Measurements from ENCODE around the gene CD160. TPM values are rescaled to one million over a fixed set of nuclear protein-coding genes. Genes with fewer than 3 reads are reported as not detected.

The CD160 gene
- total RNA-seq, 1 experiment from 2014 or later: not detected

DNA sequence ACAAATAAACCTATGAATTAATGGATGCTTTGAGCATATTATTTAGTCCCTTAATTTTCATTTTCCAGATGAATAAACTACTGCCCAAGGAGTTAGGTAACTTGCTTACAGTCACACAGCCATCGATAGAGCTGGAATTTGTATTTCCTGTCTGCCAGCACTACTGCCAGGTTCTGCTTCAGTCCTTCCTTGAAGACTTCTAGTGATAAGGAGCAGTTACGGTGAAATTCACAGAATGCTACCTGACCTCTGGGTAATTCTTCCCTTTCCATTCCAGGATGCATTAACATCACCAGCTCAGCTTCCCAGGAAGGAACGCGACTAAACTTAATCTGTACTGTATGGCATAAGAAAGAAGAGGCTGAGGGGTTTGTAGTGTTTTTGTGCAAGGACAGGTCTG is 11.2 kb downstream of the CD160 start:
- no peak for DNase-seq
- H3K4me3 ChIP-seq (ENCODE audit: low read length): no peak overlapping the region
- H3K27ac ChIP-seq (ENCODE audit: low read length): no peak overlapping the region
- H3K79me2 ChIP-seq (ENCODE audit: low read length): no peaks in the 10 kb centered on the region
- H3K4me2 ChIP-seq (ENCODE audit: low read depth, low read length, poor library complexity, severe bottlenecking): no peak overlapping the region
- H3K36me3 ChIP-seq (ENCODE audit: insufficient read depth, low read length): no peaks in the 10 kb centered on the region
- H3K4me1 ChIP-seq (ENCODE audit: low read length): peaks cover 11% of the 10 kb centered on the region
- H3K9me2 ChIP-seq (replicated peaks; ENCODE audit: insufficient read depth, low read length): no peaks in the 10 kb centered on the region
- H4K20me1 ChIP-seq (ENCODE audit: insufficient read depth, low read depth, low read length): no peaks in the 10 kb centered on the region
- no peaks in the 10 kb centered on the region for H3K9me3 ChIP-seq (ENCODE audit: low read length)
- no peaks in the 10 kb centered on the region for H3K27me3 ChIP-seq (ENCODE audit: low read length)
- H2AFZ ChIP-seq (ENCODE audit: low read length): no peak overlapping the region
- no peak overlapping the region for H3K9ac ChIP-seq (ENCODE audit: low read length)

DNA sequence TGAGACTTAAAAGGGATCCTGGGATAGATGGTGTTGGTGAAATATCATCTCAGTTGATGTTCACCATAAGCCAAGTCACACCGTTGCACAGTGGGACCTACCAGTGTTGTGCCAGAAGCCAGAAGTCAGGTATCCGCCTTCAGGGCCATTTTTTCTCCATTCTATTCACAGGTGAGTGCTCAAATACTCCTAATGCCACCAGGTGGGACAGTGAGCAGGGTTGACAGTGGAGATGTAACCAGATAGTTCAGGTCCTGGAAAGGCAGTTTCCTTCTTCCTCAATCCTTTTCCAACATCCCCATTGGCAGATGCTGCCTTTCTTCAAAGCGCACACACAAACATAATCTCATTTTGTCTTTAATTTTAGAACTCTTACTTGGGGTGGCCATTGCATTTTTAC is 11.6 kb downstream of the CD160 start:
- no peaks in the 10 kb centered on the region for H3K9me2 ChIP-seq (replicated peaks; ENCODE audit: insufficient read depth, low read length)
- no peaks in the 10 kb centered on the region for H3K9me3 ChIP-seq (ENCODE audit: low read length)
- H3K4me2 ChIP-seq (ENCODE audit: low read depth, low read length, poor library complexity, severe bottlenecking): no peak overlapping the region
- H3K4me3 ChIP-seq (ENCODE audit: low read length): no peak overlapping the region
- no peak overlapping the region for H2AFZ ChIP-seq (ENCODE audit: low read length)
- H3K79me2 ChIP-seq (ENCODE audit: low read length): no peaks in the 10 kb centered on the region
- H3K27ac ChIP-seq (ENCODE audit: low read length): no peak overlapping the region
- peaks cover 11% of the 10 kb centered on the region for H3K4me1 ChIP-seq (ENCODE audit: low read length)
- H3K27me3 ChIP-seq (ENCODE audit: low read length): no peaks in the 10 kb centered on the region
- no peaks in the 10 kb centered on the region for H4K20me1 ChIP-seq (ENCODE audit: insufficient read depth, low read depth, low read length)
- no peaks in the 10 kb centered on the region for H3K36me3 ChIP-seq (ENCODE audit: insufficient read depth, low read length)
- H3K9ac ChIP-seq (ENCODE audit: low read length): no peak overlapping the region
- no peak for DNase-seq

DNA sequence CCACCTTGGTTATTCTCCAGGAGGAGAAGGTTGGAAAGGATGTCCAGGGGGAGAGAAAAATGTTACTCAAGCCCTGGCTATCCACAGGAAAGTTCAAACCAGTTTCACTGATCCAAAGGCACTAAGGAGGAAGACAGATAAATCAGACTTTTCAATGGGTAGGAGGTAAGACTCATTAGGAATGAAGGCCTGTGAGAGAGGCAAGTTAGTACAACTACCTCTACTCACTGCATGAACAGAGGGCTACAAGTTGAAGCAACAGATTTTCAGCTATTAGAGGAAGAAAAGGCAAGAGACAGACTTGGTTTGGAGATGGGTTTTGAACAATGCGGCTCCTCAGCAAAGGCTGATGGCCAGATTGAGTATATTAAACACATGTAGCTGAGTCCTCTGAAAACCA is 16.9 kb downstream of the CD160 start:
- Histone ChIP-seq H3K36me3 (ENCODE audit: insufficient read depth, low read length) (no peaks in the 10 kb centered on the region), H3K4me2 (ENCODE audit: low read depth, low read length, poor library complexity, severe bottlenecking) (no peak overlapping the region), H3K4me1 (ENCODE audit: low read length) (peaks cover 11% of the 10 kb centered on the region), H3K9ac (ENCODE audit: low read length) (no peak overlapping the region), H3K9me2 (replicated peaks; ENCODE audit: insufficient read depth, low read length) (no peaks in the 10 kb centered on the region), H3K27ac (ENCODE audit: low read length) (no peak overlapping the region), H2AFZ (ENCODE audit: low read length) (no peak overlapping the region), H3K79me2 (ENCODE audit: low read length) (no peaks in the 10 kb centered on the region), H3K4me3 (ENCODE audit: low read length) (no peak overlapping the region), H4K20me1 (ENCODE audit: insufficient read depth, low read depth, low read length) (no peaks in the 10 kb centered on the region), H3K9me3 (ENCODE audit: low read length) (no peaks in the 10 kb centered on the region), H3K27me3 (ENCODE audit: low read length) (no peaks in the 10 kb centered on the region)
- DNase-seq: no peak

DNA sequence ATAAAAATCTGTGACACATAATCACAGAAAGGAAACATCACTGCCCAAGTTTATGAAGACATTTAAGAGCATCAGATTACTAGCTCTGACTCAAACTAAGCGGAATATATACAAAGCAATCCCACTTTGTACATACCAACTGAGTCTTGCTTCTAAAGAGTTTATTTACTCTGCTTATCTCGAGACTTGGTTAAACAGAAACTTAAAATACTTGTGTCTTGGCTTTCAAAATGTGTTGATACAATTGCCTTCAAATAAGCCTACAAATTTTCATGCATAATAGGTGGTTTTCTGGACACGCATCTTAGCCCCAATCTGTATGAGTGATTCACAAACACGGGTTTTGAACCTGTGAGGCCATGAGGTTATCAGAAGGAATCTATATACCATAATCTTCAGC is 21.0 kb downstream of the CD160 start:
- Histone ChIP-seq H3K36me3 (ENCODE audit: insufficient read depth, low read length) (peaks cover 13% of the 10 kb centered on the region), H4K20me1 (ENCODE audit: insufficient read depth, low read depth, low read length) (no peaks in the 10 kb centered on the region), H3K9ac (ENCODE audit: low read length) (no peak overlapping the region), H3K4me3 (ENCODE audit: low read length) (no peak overlapping the region), H3K9me2 (replicated peaks; ENCODE audit: insufficient read depth, low read length) (no peaks in the 10 kb centered on the region), H3K79me2 (ENCODE audit: low read length) (no peaks in the 10 kb centered on the region), H3K4me2 (ENCODE audit: low read depth, low read length, poor library complexity, severe bottlenecking) (no peak overlapping the region), H3K4me1 (ENCODE audit: low read length) (no peaks in the 10 kb centered on the region), H3K9me3 (ENCODE audit: low read length) (no peaks in the 10 kb centered on the region), H3K27me3 (ENCODE audit: low read length) (no peaks in the 10 kb centered on the region), H3K27ac (ENCODE audit: low read length) (no peak overlapping the region), H2AFZ (ENCODE audit: low read length) (no peak overlapping the region)
- DNase-seq: no peak

DNA sequence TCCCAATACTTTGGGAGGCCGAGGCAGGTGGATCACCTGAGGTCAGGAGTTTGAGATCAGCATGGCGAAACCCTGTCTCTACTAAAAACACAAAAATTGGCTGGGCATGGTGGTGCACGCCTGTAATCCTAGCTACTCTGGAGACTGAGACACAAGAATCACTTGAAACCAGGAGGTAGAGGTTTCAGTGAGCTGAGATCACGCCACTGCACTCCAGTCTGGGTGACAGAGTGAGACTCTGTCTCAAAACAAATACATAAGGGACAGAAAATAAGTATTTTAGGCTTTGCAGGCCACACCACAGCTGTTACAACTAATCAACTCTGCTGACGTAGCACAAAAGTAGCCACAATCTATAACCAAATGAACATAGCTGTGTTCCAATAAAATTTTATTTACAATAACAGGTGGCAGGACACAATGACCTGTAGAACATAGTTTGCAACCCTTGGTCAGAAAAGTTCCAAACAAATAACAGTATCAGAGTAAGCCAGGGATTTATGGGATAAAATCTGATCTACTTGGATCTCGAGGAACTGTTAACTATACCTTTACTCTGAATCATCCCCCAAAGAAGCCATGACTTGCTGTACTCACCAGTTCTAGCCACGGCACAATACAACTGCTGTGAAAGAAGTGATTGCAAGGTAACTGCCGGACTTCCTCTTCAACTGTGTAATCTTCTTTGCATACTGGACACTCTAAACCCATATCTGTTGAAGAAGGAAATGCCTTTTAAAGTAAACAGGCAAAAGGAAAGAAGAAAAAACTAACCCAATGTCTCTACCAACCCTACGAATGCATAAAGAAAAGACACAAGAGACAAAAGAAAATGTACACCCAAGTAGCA is 28.3 kb downstream of the CD160 start:
- Histone ChIP-seq H3K27me3 (ENCODE audit: low read length) (no peaks in the 10 kb centered on the region), H3K9me3 (ENCODE audit: low read length) (no peaks in the 10 kb centered on the region), H3K79me2 (ENCODE audit: low read length) (no peaks in the 10 kb centered on the region), H3K4me3 (ENCODE audit: low read length) (no peak overlapping the region), H3K9ac (ENCODE audit: low read length) (no peak overlapping the region), H3K4me2 (ENCODE audit: low read depth, low read length, poor library complexity, severe bottlenecking) (no peak overlapping the region), H2AFZ (ENCODE audit: low read length) (no peak overlapping the region), H3K4me1 (ENCODE audit: low read length) (peaks cover 5% of the 10 kb centered on the region), H3K36me3 (ENCODE audit: insufficient read depth, low read length) (peaks cover 13% of the 10 kb centered on the region), H3K27ac (ENCODE audit: low read length) (no peak overlapping the region), H3K9me2 (replicated peaks; ENCODE audit: insufficient read depth, low read length) (no peaks in the 10 kb centered on the region), H4K20me1 (ENCODE audit: insufficient read depth, low read depth, low read length) (no peaks in the 10 kb centered on the region)
- DNase-seq: no peak

DNA sequence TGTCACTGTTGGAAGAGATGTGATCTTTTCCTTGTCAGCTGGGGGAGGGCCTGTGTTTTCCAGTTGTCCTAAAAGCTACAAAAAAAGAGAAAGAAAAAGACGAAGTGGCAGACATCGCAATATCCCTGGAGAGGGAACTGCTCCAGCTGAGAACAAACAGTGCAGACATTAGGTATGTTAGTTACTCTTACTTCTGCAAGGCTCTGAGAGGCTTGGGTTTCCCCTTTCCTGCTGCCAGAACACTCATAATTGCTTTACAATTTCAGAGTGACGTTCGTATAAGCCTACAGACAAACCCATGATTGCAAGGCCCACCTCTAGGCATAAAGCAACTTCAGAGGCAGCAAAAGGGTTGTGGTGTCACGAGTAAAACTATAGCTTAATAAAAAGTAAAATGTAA is 31.1 kb downstream of the CD160 start:
- H3K27ac ChIP-seq (ENCODE audit: low read length): no peak overlapping the region
- no peaks in the 10 kb centered on the region for H3K9me2 ChIP-seq (replicated peaks; ENCODE audit: insufficient read depth, low read length)
- H3K4me3 ChIP-seq (ENCODE audit: low read length): no peak overlapping the region
- no peaks in the 10 kb centered on the region for H3K27me3 ChIP-seq (ENCODE audit: low read length)
- no peak overlapping the region for H2AFZ ChIP-seq (ENCODE audit: low read length)
- no peak overlapping the region for H3K9ac ChIP-seq (ENCODE audit: low read length)
- no peaks in the 10 kb centered on the region for H3K79me2 ChIP-seq (ENCODE audit: low read length)
- H3K4me1 ChIP-seq (ENCODE audit: low read length): peaks cover 5% of the 10 kb centered on the region
- H3K9me3 ChIP-seq (ENCODE audit: low read length): no peaks in the 10 kb centered on the region
- no peak overlapping the region for H3K4me2 ChIP-seq (ENCODE audit: low read depth, low read length, poor library complexity, severe bottlenecking)
- H4K20me1 ChIP-seq (ENCODE audit: insufficient read depth, low read depth, low read length): no peaks in the 10 kb centered on the region
- peaks cover 4% of the 10 kb centered on the region; the same call in 1 of the 2 replicates for H3K36me3 ChIP-seq (ENCODE audit: insufficient read depth, low read length)
- DNase-seq: no peak

DNA sequence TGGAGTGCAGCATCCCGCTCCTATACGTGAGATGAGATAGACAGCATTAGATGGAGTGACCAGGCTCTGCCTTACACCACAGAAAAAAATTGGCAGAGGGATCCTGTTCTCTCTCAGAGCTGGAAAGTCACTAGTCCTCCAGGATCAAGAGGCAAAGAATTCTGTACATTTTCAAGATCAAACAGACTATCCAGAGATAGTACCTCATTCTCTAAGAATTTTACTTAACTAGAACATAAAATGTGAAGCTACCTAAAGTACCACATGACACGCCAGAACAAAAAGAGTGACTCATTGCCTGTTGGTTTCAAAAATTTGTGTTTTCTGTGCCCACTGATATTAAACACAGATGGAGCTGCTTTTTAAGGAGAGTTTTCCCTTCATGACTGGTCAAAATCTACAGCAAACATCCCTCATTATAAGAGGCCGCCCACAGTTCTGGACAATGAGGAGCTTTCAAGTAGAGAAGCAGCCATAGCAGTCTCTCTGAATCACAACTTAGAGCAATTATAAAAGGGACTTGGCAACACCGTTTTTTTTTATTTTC is 32.3 kb downstream of the CD160 start:
- H3K9me3 ChIP-seq (ENCODE audit: low read length): no peaks in the 10 kb centered on the region
- H3K4me2 ChIP-seq (ENCODE audit: low read depth, low read length, poor library complexity, severe bottlenecking): no peak overlapping the region
- peaks cover 4% of the 10 kb centered on the region; the same call in 1 of the 2 replicates for H3K36me3 ChIP-seq (ENCODE audit: insufficient read depth, low read length)
- peaks cover 5% of the 10 kb centered on the region for H3K4me1 ChIP-seq (ENCODE audit: low read length)
- H4K20me1 ChIP-seq (ENCODE audit: insufficient read depth, low read depth, low read length): no peaks in the 10 kb centered on the region
- no peaks in the 10 kb centered on the region for H3K27me3 ChIP-seq (ENCODE audit: low read length)
- H3K27ac ChIP-seq (ENCODE audit: low read length): no peak overlapping the region
- no peaks in the 10 kb centered on the region for H3K79me2 ChIP-seq (ENCODE audit: low read length)
- no peak overlapping the region for H2AFZ ChIP-seq (ENCODE audit: low read length)
- H3K4me3 ChIP-seq (ENCODE audit: low read length): no peak overlapping the region
- H3K9ac ChIP-seq (ENCODE audit: low read length): no peak overlapping the region
- no peaks in the 10 kb centered on the region for H3K9me2 ChIP-seq (replicated peaks; ENCODE audit: insufficient read depth, low read length)
- DNase-seq: no peak

DNA sequence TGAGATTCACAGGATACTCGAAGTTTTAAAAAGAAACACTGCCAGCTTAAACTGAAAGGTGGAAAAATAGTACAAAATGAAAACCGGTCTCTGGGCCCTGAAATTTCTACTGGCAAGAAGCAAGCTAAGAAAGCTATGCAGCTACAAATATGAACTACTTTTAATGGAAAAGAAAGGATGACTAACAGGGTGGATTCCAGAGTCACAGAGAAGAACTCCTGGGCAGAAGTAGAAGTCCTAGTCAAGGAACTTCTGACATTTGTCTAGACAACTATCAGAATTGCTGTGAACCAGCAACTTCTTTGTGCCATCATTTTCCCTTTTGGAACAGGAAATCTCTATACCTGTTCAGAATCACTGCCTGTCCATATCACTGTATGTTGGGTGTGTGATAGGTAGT is 38.1 kb downstream of the CD160 start:
- Histone ChIP-seq H3K27ac (ENCODE audit: low read length) (no peak overlapping the region), H4K20me1 (ENCODE audit: insufficient read depth, low read depth, low read length) (no peaks in the 10 kb centered on the region), H3K4me1 (ENCODE audit: low read length) (0 out of 2 replicates have a peak, but pooled peaks cover 3% of the 10 kb centered on the region), H3K36me3 (ENCODE audit: insufficient read depth, low read length) (peaks cover 8% of the 10 kb centered on the region), H3K4me2 (ENCODE audit: low read depth, low read length, poor library complexity, severe bottlenecking) (no peak overlapping the region), H3K79me2 (ENCODE audit: low read length) (no peaks in the 10 kb centered on the region), H3K27me3 (ENCODE audit: low read length) (no peaks in the 10 kb centered on the region), H3K4me3 (ENCODE audit: low read length) (no peak overlapping the region), H3K9me3 (ENCODE audit: low read length) (no peaks in the 10 kb centered on the region; the same call in 1 of the 2 replicates), H2AFZ (ENCODE audit: low read length) (no peak overlapping the region), H3K9ac (ENCODE audit: low read length) (no peak overlapping the region), H3K9me2 (replicated peaks; ENCODE audit: insufficient read depth, low read length) (no peaks in the 10 kb centered on the region)
- DNase-seq: no peak
